WTC11 (cell line): Measurements from ENCODE around the gene INVS.

Experiments
- ATF1 ChIP-seq: sonication (generic); formaldehyde crosslinking; IDR thresholded peaks from 2 replicates; pipeline ENCODE4 v1.8.1; 2023; ENCODE audit warnings: mild to moderate bottlenecking, moderate library complexity, missing genetic modification reagents
- NR3C1 ChIP-seq: sonication (generic); formaldehyde crosslinking; conservative IDR thresholded peaks from 2 replicates; pipeline ENCODE4 v1.8.1; 2023; ENCODE audit warnings: low read depth, mild to moderate bottlenecking, missing genetic modification reagents
- TEAD1 ChIP-seq: sonication (generic); formaldehyde crosslinking; IDR thresholded peaks from 2 replicates; pipeline ENCODE4 v1.8.0; 2022; ENCODE audit warnings: mild to moderate bottlenecking, missing genetic modification reagents
- TP53 ChIP-seq: sonication (generic); formaldehyde crosslinking; IDR thresholded peaks from 2 replicates; pipeline ENCODE4 v1.8.1; 2023; ENCODE audit warnings: mild to moderate bottlenecking, missing genetic modification reagents
- TF ChIP-seq, protein P1 (sequence below): sonication (generic); formaldehyde crosslinking; IDR thresholded peaks from 2 replicates; pipeline ENCODE4 v1.8.0; 2022; ENCODE audit warnings: mild to moderate bottlenecking, missing genetic modification reagents
- TF ChIP-seq, protein P2 (sequence below): fragments of 200-600 bp; IDR thresholded peaks from 2 replicates; pipeline ENCODE4 v1.8.0; 2022; ENCODE audit warnings: antibody characterized with exemption
- TF ChIP-seq, protein P3 (sequence below): sonication (generic); formaldehyde crosslinking; IDR thresholded peaks from 2 replicates; pipeline ENCODE4 v1.8.1; 2022; ENCODE audit warnings: low read depth, missing genetic modification reagents, borderline replicate concordance
- TF ChIP-seq, protein P4 (sequence below): sonication (generic); formaldehyde crosslinking; IDR thresholded peaks from 2 replicates; pipeline ENCODE4 v1.8.1; 2023; ENCODE audit warnings: mild to moderate bottlenecking, missing genetic modification reagents

DNA sequence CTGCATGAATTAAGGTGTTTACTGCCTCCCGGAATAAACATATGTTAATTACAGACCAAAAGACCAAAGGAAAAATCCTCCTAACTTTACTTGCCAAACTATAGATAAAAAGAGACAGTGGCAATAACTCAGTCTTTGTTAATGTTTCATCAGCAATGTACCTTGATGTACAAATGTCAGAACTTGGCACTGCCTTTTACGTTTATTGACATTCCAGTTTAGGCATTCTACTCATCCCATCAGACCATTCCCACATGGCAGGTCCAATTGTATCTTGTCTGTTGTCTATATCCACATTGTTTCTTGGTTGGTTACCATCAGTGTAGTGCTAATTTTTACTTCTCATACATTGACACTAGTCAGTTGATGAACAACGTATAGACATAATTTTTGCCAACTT lies 168.2 kb downstream of the INVS start:
- TF ChIP-seq, protein P1, sequence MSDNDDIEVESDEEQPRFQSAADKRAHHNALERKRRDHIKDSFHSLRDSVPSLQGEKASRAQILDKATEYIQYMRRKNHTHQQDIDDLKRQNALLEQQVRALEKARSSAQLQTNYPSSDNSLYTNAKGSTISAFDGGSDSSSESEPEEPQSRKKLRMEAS = no peak
- TF ChIP-seq TP53 (no peak), ATF1 (CRISPR knock-in tag) (no peak), TEAD1 (CRISPR knock-in tag) (no peak), NR3C1 (no peak)
- TF ChIP-seq, protein P2, sequence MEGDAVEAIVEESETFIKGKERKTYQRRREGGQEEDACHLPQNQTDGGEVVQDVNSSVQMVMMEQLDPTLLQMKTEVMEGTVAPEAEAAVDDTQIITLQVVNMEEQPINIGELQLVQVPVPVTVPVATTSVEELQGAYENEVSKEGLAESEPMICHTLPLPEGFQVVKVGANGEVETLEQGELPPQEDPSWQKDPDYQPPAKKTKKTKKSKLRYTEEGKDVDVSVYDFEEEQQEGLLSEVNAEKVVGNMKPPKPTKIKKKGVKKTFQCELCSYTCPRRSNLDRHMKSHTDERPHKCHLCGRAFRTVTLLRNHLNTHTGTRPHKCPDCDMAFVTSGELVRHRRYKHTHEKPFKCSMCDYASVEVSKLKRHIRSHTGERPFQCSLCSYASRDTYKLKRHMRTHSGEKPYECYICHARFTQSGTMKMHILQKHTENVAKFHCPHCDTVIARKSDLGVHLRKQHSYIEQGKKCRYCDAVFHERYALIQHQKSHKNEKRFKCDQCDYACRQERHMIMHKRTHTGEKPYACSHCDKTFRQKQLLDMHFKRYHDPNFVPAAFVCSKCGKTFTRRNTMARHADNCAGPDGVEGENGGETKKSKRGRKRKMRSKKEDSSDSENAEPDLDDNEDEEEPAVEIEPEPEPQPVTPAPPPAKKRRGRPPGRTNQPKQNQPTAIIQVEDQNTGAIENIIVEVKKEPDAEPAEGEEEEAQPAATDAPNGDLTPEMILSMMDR = no peak
- TF ChIP-seq, protein P3, sequence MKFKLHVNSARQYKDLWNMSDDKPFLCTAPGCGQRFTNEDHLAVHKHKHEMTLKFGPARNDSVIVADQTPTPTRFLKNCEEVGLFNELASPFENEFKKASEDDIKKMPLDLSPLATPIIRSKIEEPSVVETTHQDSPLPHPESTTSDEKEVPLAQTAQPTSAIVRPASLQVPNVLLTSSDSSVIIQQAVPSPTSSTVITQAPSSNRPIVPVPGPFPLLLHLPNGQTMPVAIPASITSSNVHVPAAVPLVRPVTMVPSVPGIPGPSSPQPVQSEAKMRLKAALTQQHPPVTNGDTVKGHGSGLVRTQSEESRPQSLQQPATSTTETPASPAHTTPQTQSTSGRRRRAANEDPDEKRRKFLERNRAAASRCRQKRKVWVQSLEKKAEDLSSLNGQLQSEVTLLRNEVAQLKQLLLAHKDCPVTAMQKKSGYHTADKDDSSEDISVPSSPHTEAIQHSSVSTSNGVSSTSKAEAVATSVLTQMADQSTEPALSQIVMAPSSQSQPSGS (CRISPR knock-in tag) = no peak
- TF ChIP-seq, protein P4, sequence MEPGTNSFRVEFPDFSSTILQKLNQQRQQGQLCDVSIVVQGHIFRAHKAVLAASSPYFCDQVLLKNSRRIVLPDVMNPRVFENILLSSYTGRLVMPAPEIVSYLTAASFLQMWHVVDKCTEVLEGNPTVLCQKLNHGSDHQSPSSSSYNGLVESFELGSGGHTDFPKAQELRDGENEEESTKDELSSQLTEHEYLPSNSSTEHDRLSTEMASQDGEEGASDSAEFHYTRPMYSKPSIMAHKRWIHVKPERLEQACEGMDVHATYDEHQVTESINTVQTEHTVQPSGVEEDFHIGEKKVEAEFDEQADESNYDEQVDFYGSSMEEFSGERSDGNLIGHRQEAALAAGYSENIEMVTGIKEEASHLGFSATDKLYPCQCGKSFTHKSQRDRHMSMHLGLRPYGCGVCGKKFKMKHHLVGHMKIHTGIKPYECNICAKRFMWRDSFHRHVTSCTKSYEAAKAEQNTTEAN (CRISPR knock-in tag) = no peak
